ENCODE results near the gene GRB14. TPM values are rescaled to one million over a fixed set of nuclear protein-coding genes. Genes with fewer than 3 reads are reported as not detected.

GRB14 gene
- total RNA-seq, 1 experiment from 2014 or later: 6.3 TPM

DNA sequence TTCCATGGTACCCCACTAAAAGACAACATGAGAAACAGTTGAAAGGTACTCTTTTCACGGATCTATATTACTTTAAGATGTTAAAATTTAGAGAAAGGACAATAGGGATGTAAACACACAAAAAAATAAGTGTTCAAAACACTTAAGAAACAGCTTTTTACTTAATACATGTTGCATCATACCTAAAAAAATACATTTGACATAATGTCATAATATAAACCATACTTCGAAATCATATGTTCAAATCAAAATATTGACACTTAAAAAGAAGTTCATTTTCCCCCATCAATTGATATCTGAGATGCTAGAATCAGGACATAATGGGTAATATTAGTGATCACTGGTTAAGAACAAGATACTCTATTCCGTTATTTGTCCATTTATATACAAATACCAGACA lies 124.9 kb downstream of the GRB14 start:
- no peak for TF ChIP-seq SIN3A (IDR thresholded peaks at IDR 0.05; ENCODE audit: low read depth)
- no peak for TF ChIP-seq JUND (IDR thresholded peaks at IDR 0.05)
- TF ChIP-seq SP1 (IDR thresholded peaks at IDR 0.05; ENCODE audit: low read depth): no peak
- no peak for TF ChIP-seq RAD21 (IDR thresholded peaks at IDR 0.05; ENCODE audit: low read depth)
- TF ChIP-seq TCF7L2 (IDR thresholded peaks at IDR 0.05; ENCODE audit: borderline replicate concordance, extremely low read depth, insufficient read depth, insufficient read length): no peak
- TF ChIP-seq EZH2phosphoT487 (IDR thresholded peaks at IDR 0.05; ENCODE audit: borderline replicate concordance): no peak
- TF ChIP-seq MAX (IDR thresholded peaks at IDR 0.05): no peak
- TF ChIP-seq, protein P1, sequence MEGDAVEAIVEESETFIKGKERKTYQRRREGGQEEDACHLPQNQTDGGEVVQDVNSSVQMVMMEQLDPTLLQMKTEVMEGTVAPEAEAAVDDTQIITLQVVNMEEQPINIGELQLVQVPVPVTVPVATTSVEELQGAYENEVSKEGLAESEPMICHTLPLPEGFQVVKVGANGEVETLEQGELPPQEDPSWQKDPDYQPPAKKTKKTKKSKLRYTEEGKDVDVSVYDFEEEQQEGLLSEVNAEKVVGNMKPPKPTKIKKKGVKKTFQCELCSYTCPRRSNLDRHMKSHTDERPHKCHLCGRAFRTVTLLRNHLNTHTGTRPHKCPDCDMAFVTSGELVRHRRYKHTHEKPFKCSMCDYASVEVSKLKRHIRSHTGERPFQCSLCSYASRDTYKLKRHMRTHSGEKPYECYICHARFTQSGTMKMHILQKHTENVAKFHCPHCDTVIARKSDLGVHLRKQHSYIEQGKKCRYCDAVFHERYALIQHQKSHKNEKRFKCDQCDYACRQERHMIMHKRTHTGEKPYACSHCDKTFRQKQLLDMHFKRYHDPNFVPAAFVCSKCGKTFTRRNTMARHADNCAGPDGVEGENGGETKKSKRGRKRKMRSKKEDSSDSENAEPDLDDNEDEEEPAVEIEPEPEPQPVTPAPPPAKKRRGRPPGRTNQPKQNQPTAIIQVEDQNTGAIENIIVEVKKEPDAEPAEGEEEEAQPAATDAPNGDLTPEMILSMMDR (IDR thresholded peaks at IDR 0.05 in 2 of 3, conservative IDR thresholded peaks at IDR 0.05 in 1 of 3; ENCODE audit: borderline replicate concordance in 1 of 3, insufficient read depth in 1 of 3, low read depth in 2 of 3, low read length in 2 of 3): no peak
- TF ChIP-seq YY1 (IDR thresholded peaks at IDR 0.05; ENCODE audit: extremely low read depth, insufficient replicate concordance, low read depth, low read length): no peak
- TF ChIP-seq, protein P2, sequence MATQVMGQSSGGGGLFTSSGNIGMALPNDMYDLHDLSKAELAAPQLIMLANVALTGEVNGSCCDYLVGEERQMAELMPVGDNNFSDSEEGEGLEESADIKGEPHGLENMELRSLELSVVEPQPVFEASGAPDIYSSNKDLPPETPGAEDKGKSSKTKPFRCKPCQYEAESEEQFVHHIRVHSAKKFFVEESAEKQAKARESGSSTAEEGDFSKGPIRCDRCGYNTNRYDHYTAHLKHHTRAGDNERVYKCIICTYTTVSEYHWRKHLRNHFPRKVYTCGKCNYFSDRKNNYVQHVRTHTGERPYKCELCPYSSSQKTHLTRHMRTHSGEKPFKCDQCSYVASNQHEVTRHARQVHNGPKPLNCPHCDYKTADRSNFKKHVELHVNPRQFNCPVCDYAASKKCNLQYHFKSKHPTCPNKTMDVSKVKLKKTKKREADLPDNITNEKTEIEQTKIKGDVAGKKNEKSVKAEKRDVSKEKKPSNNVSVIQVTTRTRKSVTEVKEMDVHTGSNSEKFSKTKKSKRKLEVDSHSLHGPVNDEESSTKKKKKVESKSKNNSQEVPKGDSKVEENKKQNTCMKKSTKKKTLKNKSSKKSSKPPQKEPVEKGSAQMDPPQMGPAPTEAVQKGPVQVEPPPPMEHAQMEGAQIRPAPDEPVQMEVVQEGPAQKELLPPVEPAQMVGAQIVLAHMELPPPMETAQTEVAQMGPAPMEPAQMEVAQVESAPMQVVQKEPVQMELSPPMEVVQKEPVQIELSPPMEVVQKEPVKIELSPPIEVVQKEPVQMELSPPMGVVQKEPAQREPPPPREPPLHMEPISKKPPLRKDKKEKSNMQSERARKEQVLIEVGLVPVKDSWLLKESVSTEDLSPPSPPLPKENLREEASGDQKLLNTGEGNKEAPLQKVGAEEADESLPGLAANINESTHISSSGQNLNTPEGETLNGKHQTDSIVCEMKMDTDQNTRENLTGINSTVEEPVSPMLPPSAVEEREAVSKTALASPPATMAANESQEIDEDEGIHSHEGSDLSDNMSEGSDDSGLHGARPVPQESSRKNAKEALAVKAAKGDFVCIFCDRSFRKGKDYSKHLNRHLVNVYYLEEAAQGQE (IDR thresholded peaks at IDR 0.05; ENCODE audit: low read depth): no peak
- TF ChIP-seq EZH2 (IDR thresholded peaks at IDR 0.05): no peak
- no peak for TF ChIP-seq FOSL1 (IDR thresholded peaks at IDR 0.05; ENCODE audit: low read depth)
- TF ChIP-seq ZBTB33 (IDR thresholded peaks at IDR 0.05; ENCODE audit: extremely low read depth, insufficient replicate concordance, low read length): no peak
- TF ChIP-seq POLR2A (IDR thresholded peaks at IDR 0.05; ENCODE audit: borderline replicate concordance, extremely low read depth, insufficient read depth, insufficient read length): no peak
- no peak for TF ChIP-seq CBX3 (IDR thresholded peaks at IDR 0.05; ENCODE audit: low read depth)
- no peak for TF ChIP-seq ZNF274 (IDR thresholded peaks at IDR 0.05; ENCODE audit: low read depth, low read length)
- no peak for TF ChIP-seq POLR2AphosphoS5 (IDR thresholded peaks at IDR 0.05; ENCODE audit: low read depth, low read length)
- no peak for TF ChIP-seq EGR1 (IDR thresholded peaks at IDR 0.05; ENCODE audit: low read depth)
- TF ChIP-seq ZFX (IDR thresholded peaks at IDR 0.05): no peak
- Histone ChIP-seq H3K9me2 (ENCODE audit: insufficient read depth) (no peaks in the 10 kb centered on the region), H3K4me3 (replicated peaks in 1 of 2; ENCODE audit: low read depth in 1 of 2, low read length in 2 of 2) (no peak overlapping the region), H3K9me3 (ENCODE audit: control insufficient read depth in 1 of 2, insufficient read depth in 1 of 2, low read depth in 1 of 2, low read length in 2 of 2) (no peaks in the 10 kb centered on the region), H3K27me3 (ENCODE audit: insufficient read depth, low read length) (no peaks in the 10 kb centered on the region), H3K79me2 (ENCODE audit: insufficient read depth, low read length) (no peaks in the 10 kb centered on the region), H3K27ac (ENCODE audit: low read depth, low read length) (no peak overlapping the region), H3K36me3 (ENCODE audit: control insufficient read depth in 1 of 2, insufficient read depth in 2 of 2, low read length in 2 of 2) (no peaks in the 10 kb centered on the region), H3K4me2 (ENCODE audit: low read length) (no peak overlapping the region), H4K20me1 (ENCODE audit: insufficient read depth) (no peaks in the 10 kb centered on the region), H3K9ac (ENCODE audit: low read length) (no peak overlapping the region), H3K4me1 (ENCODE audit: control insufficient read depth in 1 of 2, insufficient read depth in 2 of 2, low read length in 2 of 2) (no peaks in the 10 kb centered on the region), H2AFZ (ENCODE audit: low read depth, low read length, poor library complexity, severe bottlenecking) (no peak overlapping the region)
- intact Hi-C loops (cut with micrococcal nuclease): no loop called here
- RAD21 ChIA-PET (ENCODE audit: low non-redundant PET in 1 of 2, low total read pairs in 2 of 2, uncharacterized antibody in 2 of 2, unreplicated experiment in 2 of 2): no interaction called here
- BruUV-seq (replicated peaks): no TSS peak
- ATAC-seq (no peak), DNase-seq (ENCODE audit: low read depth, low spot score) (no peak)
- POLR2A ChIA-PET: no interaction called here
- CTCF ChIA-PET: no interaction called here

Measured in HCT116 (cell line).